Stimulated activated effector memory CD8-positive, alpha-beta T cell treated with anti-CD3 and anti-CD28 coated beads, Interleukin-12 subunit alpha, Interleukin-12 subunit beta, amount 100 ng/mL, for 72 hours (primary cell): ENCODE measurements around the gene KIR3DL3.
"Not testable (repeated sequence)": the region's sequence is repeated elsewhere in the genome, so short reads cannot be mapped to it uniquely, and the experiment has no call there.

Experiments used
- ATAC-seq: fragments of 150-1000 bp; cut with Tn5 transposase; 2 replicates; pipeline ENCODE4 v1.10.0; 2021
- DNase-seq, 2 donors: peaks; one replicate each; pipeline ENCODE4 v3.0.0; 2021 to 2022; ENCODE audit warnings: low spot score in 2 of 2
- H3K27ac Mint-ChIP-seq: one replicate; pipeline ENCODE4 v1.8.0; 2022; ENCODE audit warnings: mild to moderate bottlenecking, mixed read lengths
- H3K36me3 Mint-ChIP-seq: one replicate; pipeline ENCODE4 v1.8.0; 2022; ENCODE audit warnings: mild to moderate bottlenecking, mixed read lengths
- H3K4me1 Mint-ChIP-seq: one replicate; pipeline ENCODE4 v1.8.0; 2022; ENCODE audit warnings: mixed read lengths
- H3K4me3 Mint-ChIP-seq: one replicate; pipeline ENCODE4 v1.8.0; 2022; ENCODE audit warnings: mild to moderate bottlenecking, mixed read lengths
- H3K9me3 Mint-ChIP-seq: one replicate; pipeline ENCODE4 v1.8.0; 2022; ENCODE audit warnings: mixed read lengths

Gene KIR3DL3

DNA sequence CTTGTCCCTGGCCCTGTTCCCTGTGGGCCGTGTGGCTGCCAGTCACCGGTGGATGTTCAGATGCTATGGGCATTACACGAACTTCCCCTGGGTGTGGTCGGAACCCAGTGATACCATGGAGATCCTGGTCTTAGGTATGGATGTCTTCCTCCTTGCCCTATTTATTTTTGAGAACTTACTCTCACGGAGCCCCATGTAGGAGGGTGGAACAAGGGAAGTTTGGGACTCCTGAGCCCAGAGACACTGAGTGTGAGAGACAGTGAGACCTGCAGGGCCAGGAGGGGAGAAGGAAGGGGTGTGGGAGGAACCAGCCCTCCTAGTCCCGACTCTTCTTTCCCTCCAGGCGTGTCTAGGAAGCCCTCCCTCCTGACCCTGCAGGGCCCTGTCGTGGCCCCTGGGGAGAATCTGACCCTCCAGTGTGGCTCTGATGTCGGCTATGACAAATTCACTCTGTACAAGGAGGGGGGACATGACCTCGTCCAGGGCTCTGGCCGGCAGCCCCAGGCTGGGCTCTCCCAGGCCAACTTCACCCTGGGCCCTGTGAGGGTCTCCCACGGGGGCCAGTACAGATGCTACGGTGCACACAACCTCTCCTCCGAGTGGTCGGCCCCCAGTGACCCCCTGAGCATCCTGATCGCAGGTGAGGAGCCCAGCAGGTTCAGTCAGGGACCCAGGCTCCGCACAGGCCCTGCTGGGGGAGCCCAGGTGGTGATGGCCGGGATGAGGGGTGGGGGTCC is 14.9 kb upstream of the KIR3DL3 start:
- H3K9me3 Mint-ChIP-seq, result no peaks in the 10 kb centered on the region
- no peak overlapping the region for H3K4me3 Mint-ChIP-seq
- ATAC-seq (no peak), DNase-seq (peak in 1 of 2 donors; percentile 42)
- H3K4me1 Mint-ChIP-seq, result peaks cover 42% of the 10 kb centered on the region
- H3K27ac Mint-ChIP-seq, result peak overlapping the region; percentile 75
- no peaks in the 10 kb centered on the region for H3K36me3 Mint-ChIP-seq

DNA sequence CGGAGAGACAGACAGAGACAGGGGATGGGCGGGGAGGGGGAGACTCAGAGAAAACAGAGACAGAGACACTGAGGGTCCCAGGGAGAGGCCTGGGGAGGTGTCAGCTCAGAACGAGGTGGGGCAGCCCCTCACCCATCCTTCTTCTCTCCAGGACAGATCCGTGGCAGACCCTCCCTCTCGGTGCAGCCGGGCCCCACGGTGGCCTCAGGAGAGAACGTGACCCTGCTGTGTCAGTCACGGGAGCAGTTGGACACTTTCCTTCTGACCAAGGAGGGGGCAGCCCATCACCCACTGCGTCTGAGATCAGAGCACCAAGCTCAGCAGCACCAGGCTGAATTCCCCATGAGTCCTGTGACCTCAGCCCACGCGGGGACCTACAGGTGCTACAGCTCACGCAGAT is 14.3 kb upstream of the KIR3DL3 start:
- not testable (repeated sequence) for H3K9me3 Mint-ChIP-seq, H3K27ac Mint-ChIP-seq, DNase-seq, ATAC-seq, H3K36me3 Mint-ChIP-seq
- peak overlapping the region; percentile 19 for H3K4me3 Mint-ChIP-seq
- peaks cover 40% of the 10 kb centered on the region for H3K4me1 Mint-ChIP-seq

DNA sequence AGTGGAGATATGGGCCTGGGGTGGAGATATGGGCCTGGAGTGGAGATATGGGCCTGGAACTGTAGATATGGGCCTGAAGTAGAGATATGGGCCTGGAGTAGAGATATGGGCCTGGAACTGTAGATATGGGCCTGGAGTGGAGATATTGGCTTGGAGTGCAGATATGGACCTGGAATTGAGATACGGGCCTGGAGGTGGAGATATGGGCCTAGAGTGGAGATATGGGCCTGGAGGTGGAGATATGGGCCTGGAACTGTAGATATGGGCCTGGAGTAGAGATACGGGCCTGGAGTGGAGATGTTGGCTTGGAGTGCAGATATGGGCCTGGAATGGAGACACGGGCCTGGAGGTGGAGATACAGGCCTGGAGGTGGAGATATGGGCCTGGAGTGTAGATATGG is 402 bp downstream of the KIR3DL3 start:
- DNase-seq, result peak in 1 of 2 donors; percentile 13
- H3K9me3 Mint-ChIP-seq, result peaks cover 20% of the 10 kb centered on the region
- H3K4me3 Mint-ChIP-seq, result no peak overlapping the region
- H3K27ac Mint-ChIP-seq, result no peak overlapping the region
- H3K4me1 Mint-ChIP-seq, result no peaks in the 10 kb centered on the region
- H3K36me3 Mint-ChIP-seq, result no peaks in the 10 kb centered on the region
- no peak for ATAC-seq

GRCh38 chr19:54725321-54725720 is 1.1 kb downstream of the KIR3DL3 start:
- peaks cover 17% of the 10 kb centered on the region for H3K9me3 Mint-ChIP-seq

DNA sequence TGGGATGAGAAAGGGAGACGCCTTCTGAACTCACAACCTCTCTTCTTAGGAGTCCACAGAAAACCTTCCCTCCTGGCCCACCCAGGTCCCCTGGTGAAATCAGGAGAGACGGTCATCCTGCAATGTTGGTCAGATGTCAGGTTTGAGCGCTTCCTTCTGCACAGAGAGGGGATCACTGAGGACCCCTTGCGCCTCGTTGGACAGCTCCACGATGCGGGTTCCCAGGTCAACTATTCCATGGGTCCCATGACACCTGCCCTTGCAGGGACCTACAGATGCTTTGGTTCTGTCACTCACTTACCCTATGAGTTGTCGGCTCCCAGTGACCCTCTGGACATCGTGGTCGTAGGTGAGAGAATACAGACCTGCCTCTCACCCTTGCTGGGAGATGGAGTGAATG is 3.3 kb downstream of the KIR3DL3 start:
- H3K4me1 Mint-ChIP-seq, result no peaks in the 10 kb centered on the region
- no peaks in the 10 kb centered on the region for H3K36me3 Mint-ChIP-seq
- peaks cover 11% of the 10 kb centered on the region for H3K9me3 Mint-ChIP-seq
- no peak overlapping the region for H3K27ac Mint-ChIP-seq
- DNase-seq (peak in 1 of 2 donors; percentile 29), ATAC-seq (no peak)
- no peak overlapping the region for H3K4me3 Mint-ChIP-seq

More at GRCh38 chr19:54725321-54725720, 1.1 kb downstream of the KIR3DL3 start:
- peak in 1 of 2 donors; percentile 38 for DNase-seq
- no peak overlapping the region for H3K4me3 Mint-ChIP-seq
- no peaks in the 10 kb centered on the region for H3K36me3 Mint-ChIP-seq
- ATAC-seq, result no peak
- H3K27ac Mint-ChIP-seq, result no peak overlapping the region
- no peaks in the 10 kb centered on the region for H3K4me1 Mint-ChIP-seq

DNA sequence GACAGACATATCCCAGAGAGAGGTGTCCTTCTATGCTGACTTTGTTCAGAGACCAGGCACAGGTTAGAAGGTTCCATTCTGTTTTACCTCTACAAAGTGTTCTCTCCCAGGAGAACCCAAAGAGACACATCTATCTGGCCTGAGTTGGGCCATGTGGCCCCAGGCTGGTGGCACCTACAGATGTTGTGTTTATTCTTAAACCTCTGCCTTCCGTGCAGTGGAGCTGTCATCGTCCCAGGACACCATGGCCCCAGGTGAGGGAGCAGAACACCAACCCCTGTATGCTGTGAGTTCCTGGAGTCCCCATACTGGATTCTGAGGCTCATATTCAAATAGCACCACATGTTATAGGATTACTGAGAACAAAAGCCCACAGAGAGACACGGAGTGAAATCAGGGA is 3.9 kb downstream of the KIR3DL3 start:
- H3K9me3 Mint-ChIP-seq, result peaks cover 8% of the 10 kb centered on the region
- no peaks in the 10 kb centered on the region for H3K36me3 Mint-ChIP-seq
- no peak for ATAC-seq
- peak in 1 of 2 donors; percentile 7 for DNase-seq
- H3K4me3 Mint-ChIP-seq, result no peak overlapping the region
- no peak overlapping the region for H3K27ac Mint-ChIP-seq
- H3K4me1 Mint-ChIP-seq, result no peaks in the 10 kb centered on the region

- Mint-ChIP-seq H3K9me3 (peaks cover 11% of the 10 kb centered on the region), H3K4me3 (no peak overlapping the region), H3K36me3 (no peaks in the 10 kb centered on the region), H3K27ac (no peak overlapping the region), H3K4me1 (no peaks in the 10 kb centered on the region)
- peak in 1 of 2 donors; percentile 15 for DNase-seq
- no peak for ATAC-seq
Measured at GRCh38 chr19:54729416-54730188, 5.4 kb downstream of the KIR3DL3 start.

- ATAC-seq (no peak), DNase-seq (no peak)
- Mint-ChIP-seq H3K27ac (no peak overlapping the region), H3K9me3 (peaks cover 11% of the 10 kb centered on the region), H3K4me1 (no peaks in the 10 kb centered on the region), H3K36me3 (no peaks in the 10 kb centered on the region), H3K4me3 (no peak overlapping the region)
Measured at GRCh38 chr19:54731191-54731590, 6.9 kb downstream of the KIR3DL3 start.

DNA sequence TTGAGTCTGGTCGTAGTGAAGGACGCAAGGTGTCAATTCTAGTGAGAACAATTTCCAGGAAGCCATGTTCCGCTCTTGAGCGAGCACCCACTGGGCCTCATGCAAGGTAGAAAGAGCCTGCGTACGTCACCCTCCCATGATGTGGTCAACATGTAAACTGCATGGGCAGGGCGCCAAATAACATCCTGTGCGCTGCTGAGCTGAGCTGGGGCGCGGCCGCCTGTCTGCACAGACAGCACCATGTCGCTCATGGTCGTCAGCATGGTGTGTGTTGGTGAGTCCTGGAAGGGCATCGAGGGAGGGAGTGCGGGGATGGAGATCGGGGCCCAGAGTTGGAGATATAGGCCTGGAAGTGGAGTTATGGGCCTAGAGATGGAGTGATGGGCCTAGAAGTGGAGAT is 14.1 kb downstream of the KIR3DL3 start, which contains the start of gene KIR2DL3:
Gene KIR2DL3, plus strand, starts transcription at position 208 of the 400 bp plus-strand sequence. Its CDS starts 33 bp downstream, at position 241.
- peak in 1 of 2 donors; percentile 13 for DNase-seq
- ATAC-seq, H3K9me3 Mint-ChIP-seq, H3K4me1 Mint-ChIP-seq: not testable (repeated sequence)
- Mint-ChIP-seq H3K36me3 (peaks cover 10% of the 10 kb centered on the region), H3K4me3 (peak within 1 kb of the TSS; percentile 40), H3K27ac (peak within 1 kb of the TSS; percentile 50)

DNA sequence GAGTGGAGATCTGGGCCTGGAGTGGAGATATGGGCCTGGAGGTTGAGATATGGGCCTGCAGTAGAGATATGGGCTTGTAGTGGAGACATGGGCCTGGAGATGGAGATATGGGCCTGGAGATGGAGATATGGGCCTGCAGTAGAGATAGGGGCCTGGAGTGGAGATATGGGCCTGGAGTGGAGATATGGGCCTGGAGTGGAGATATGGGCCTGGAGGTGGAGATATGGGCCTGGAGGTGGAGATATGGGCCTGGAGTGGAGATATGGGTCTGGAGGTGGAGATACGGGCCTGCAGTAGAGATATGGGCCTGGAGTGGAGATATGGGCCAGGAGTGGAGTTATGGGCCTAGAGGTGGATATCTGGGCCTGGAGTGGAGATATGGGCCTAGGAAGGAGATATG is 14.5 kb downstream of the KIR3DL3 start:
- peaks cover 3% of the 10 kb centered on the region for H3K9me3 Mint-ChIP-seq
- H3K4me3 Mint-ChIP-seq, result peak overlapping the region; percentile 40
- peak overlapping the region; percentile 50 for H3K27ac Mint-ChIP-seq
- no peaks in the 10 kb centered on the region for H3K4me1 Mint-ChIP-seq
- DNase-seq (peak in 1 of 2 donors; percentile 13), ATAC-seq (no peak)
- H3K36me3 Mint-ChIP-seq, result peaks cover 10% of the 10 kb centered on the region

DNA sequence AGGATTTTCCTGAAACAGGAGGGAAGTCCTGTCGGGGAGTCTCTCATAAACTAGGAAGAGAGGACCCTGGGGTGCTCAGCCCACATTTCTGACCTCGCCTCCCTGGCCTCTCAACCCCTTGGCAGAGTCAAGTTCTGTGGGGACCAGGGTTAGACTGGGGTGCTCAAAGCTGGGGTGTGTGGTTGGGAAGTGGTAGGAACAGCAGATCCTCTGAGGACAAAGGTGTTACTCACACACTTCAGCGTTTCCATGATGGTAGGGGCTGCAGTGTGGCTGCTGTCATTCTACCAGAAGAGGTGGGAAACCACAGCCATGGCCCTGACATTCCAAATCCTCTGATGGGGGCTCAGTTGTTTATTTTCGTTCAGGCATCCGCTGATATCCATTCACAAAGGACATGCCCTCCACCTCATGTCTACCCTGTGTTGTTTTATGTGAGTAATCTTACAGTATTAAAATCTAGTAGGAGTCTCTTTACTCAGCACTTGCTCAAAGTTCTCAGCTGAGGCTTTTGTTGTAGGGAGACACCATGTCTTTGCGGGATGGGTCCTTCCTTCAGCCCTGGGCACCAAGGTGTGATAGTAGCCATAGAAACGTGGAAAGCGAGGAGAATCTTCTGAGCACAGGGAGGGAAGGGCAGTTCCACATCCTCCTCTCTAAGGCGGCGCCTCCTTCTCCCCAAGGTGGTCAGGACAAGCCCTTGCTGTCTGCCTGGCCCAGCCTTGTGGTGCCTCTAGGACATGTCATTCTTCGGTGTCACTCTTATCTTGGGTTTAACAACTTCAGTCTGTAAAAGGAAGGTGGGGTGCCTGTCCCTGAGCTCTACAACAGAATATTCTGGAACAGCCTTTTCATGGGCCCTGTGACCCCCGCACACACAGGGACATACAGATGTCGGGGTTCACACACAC is 15.6 kb downstream of the KIR3DL3 start:
- Mint-ChIP-seq H3K36me3 (peaks cover 10% of the 10 kb centered on the region), H3K9me3 (no peaks in the 10 kb centered on the region), H3K4me1 (no peaks in the 10 kb centered on the region), H3K27ac (peak overlapping the region; percentile 20), H3K4me3 (no peak overlapping the region)
- ATAC-seq, result no peak
- DNase-seq, result peak in 1 of 2 donors; percentile 20

- H3K4me3 Mint-ChIP-seq, H3K27ac Mint-ChIP-seq, ATAC-seq, H3K4me1 Mint-ChIP-seq, H3K9me3 Mint-ChIP-seq, DNase-seq: not testable (repeated sequence)
- H3K36me3 Mint-ChIP-seq, result peaks cover 10% of the 10 kb centered on the region
Measured at GRCh38 chr19:54741950-54742349, 17.7 kb downstream of the KIR3DL3 start.

DNA sequence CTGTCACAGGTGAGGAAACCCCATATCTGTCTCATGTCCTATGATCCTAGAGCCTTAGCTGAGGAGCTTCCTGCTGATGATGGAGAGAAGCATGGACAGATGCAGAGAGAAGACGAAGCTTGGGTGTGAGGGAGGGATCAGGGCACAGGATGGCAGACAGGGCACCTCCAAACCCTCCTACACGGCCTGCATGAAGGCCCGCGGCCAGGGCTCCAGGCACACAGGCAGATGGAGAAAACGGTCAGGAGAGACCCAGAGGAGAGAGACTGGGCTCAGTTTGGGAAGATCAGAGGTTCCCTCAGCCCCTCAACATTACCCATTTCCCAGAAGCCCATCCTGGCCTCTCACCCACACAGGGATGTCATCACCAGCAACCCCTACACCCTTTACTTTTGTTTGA is 19.8 kb downstream of the KIR3DL3 start:
- not testable (repeated sequence) for H3K4me1 Mint-ChIP-seq, H3K27ac Mint-ChIP-seq, H3K36me3 Mint-ChIP-seq, H3K4me3 Mint-ChIP-seq, ATAC-seq, H3K9me3 Mint-ChIP-seq, DNase-seq

DNA sequence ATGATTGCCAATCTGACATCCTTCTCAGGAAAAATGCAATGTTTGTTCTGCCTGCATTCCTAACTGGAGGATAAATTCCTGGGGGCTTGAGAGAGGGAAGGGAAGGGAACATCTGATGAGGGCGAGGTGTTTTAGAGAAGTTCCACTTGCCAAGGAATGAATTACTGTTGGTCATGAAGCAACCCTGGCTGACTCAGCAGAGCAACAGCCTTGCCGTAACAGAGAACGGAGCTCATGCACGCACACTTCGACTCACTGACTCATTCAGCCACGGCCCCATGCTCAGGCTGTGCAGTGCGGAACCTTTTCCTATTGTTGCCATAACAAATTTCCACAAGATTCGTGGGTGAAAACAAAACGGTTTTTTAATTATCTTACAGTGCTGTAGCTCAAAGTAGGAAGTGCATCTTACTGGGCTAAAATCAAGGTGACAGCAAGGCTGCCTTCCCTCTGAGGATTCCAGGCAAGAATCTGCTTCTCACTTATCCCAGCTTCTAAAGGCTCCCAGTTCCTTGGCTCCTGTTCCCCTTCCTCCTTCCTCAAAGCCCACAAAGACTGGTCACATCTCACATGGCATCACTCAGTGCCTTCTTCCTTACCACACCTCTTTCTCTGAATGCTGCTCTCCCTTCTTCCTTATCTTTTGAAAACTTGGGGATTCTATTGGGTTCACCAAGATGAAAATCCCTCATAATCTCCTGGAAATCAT is 23.5 kb downstream of the KIR3DL3 start:
- H3K4me1 Mint-ChIP-seq, H3K36me3 Mint-ChIP-seq, H3K9me3 Mint-ChIP-seq, DNase-seq, ATAC-seq, H3K27ac Mint-ChIP-seq, H3K4me3 Mint-ChIP-seq: not testable (repeated sequence)
